GM04504 (cell line): Measurements from ENCODE around the gene SNRNP35.
"Not testable (repeated sequence)": the region's sequence is repeated elsewhere in the genome, so short reads cannot be mapped to it uniquely, and the experiment has no call there.

Experiments used
- DNase-seq: peaks from one replicate; pipeline ENCODE4 v3.0.0-alpha.2; 2012; ENCODE audit warnings: low read depth

SNRNP35 gene

GRCh38 chr12:123489580-123489979, 31.6 kb downstream of the SNRNP35 start:
- DNase-seq = no peak

DNA sequence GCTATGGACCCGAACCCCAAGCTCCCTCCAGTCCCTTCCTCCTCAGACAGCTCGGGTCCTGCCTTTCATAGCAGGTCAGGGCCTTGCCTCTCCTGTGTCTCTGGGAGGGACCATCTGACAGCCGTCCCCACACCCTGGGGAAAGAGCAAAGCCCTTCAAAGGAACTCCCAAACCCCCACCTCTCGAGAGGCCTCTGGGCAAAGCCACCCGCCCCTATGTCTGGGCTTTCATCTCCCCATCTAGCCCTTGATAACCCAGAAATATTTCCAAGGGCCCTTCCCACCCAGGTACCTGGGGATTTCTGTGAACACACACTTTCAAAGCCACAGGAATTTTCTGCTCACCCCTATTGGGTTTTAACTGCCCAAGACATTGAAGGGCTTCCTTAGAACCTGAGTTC, 32.1 kb downstream of the SNRNP35 start:
- no peak for DNase-seq

DNA sequence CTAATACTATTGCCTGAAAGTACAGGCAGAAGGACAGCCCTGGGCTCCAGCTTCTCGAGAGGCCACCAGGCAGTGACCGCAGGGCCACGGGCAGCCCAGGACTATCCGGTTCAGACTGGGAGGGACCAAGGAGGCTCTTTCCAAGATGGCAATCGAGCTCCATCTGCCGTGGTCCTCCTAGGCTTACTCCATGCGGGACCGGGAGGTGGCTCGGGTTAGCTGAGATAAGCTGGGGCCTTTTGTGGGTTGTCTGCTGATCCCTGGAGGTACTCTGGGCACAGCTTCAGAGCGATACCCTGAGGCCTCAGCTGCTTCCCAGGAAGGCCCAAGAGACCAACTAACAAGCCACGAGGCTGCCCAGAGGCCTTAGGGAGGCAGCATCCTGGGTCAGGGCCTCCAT, 33.1 kb downstream of the SNRNP35 start:
- DNase-seq = no peak

GRCh38 chr12:123491481-123491880, 33.5 kb downstream of the SNRNP35 start:
- no peak for DNase-seq

GRCh38 chr12:123492339-123493039, 34.5 kb downstream of the SNRNP35 start:
- DNase-seq = not testable (repeated sequence)

- no peak for DNase-seq
Measured at GRCh38 chr12:123494124-123494851, 36.3 kb downstream of the SNRNP35 start.

DNA sequence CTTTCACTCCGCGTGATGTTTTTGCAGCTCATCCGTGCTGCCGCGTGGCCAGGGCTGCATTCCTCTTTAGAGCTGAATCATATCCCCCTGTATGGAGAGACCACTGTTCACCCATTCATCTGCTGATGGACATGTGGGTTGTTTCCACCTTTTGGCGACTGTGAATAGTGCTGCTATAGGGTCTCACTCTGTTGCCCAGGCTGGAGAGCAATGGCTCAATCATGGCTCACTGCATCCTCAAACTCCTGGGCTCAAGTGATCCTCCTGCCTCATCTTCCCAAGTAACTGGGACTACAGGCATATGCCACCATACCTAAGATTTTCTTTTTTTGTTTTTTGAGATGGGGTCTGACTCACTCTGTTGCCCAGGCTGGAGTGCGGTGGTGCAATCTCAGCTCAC, 39.1 kb downstream of the SNRNP35 start:
- DNase-seq = no peak

GRCh38 chr12:123498126-123498825, 40.3 kb downstream of the SNRNP35 start:
- no peak for DNase-seq

DNA sequence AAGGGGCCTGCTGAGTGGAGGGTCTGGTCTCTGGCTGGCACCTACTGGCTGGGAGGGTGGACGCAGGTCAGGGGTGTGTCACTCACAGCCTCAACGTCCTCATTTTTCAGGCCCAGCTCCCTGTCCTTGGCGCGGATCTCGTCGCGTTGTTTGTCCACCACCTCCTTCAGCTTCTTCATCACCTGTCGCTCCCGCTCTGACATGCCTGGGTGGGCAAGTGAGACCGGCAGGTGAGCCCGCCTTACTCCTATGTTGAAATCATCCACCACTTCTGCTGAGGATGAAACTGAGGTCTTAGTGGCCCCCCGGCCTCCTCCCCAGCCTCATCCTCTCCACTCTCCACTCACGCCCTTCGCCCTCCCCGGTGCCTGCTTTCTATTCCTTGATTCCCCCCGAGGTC, 41.4 kb downstream of the SNRNP35 start:
- no peak for DNase-seq

DNA sequence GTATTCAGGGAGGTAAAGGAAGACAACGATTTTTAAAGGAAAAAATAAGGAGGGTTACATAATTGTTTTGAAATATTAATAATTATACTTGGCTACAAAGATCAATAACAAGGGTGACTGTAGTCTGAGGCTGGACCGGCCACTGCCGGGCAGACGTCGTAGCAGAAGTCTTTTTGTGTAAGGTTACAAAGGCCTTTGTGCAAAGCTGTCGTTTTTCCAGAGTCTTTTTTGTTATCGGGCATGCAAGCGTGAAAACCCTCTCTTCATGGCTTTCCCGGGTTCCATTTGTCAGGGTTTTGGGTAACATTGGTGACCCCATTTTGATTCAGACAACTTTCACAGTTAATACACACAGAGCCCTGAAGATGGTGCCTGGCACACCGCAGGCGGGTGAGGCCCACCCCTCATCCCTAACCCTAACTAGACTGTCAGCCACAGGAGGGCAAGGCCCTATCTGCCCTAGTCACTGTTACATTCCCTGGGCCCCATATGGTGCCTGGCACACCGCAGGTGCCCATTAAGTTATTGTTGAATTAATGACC, 44.3 kb downstream of the SNRNP35 start:
- no peak for DNase-seq

GRCh38 chr12:123506059-123506842, 48.3 kb downstream of the SNRNP35 start:
- no peak for DNase-seq

DNA sequence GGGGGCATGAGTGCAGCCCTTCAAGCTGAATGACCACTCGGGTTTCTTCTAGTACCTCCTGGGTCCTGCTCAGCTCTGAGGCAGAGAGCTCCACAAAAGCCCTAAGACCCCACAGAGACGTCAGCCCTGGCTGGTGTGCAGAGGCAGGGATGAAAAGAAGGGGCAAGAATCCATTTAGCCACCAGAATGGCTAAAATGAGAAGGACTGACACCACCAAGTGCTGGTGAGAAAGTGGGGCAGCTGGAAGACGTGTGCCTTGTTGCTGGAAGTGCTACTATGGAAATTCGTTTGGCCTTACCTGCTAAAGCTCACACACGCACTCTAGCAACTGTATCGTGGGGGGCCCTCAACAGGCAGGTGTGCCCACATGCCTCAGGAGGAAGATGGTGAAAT, 48.9 kb downstream of the SNRNP35 start:
- no peak for DNase-seq

DNA sequence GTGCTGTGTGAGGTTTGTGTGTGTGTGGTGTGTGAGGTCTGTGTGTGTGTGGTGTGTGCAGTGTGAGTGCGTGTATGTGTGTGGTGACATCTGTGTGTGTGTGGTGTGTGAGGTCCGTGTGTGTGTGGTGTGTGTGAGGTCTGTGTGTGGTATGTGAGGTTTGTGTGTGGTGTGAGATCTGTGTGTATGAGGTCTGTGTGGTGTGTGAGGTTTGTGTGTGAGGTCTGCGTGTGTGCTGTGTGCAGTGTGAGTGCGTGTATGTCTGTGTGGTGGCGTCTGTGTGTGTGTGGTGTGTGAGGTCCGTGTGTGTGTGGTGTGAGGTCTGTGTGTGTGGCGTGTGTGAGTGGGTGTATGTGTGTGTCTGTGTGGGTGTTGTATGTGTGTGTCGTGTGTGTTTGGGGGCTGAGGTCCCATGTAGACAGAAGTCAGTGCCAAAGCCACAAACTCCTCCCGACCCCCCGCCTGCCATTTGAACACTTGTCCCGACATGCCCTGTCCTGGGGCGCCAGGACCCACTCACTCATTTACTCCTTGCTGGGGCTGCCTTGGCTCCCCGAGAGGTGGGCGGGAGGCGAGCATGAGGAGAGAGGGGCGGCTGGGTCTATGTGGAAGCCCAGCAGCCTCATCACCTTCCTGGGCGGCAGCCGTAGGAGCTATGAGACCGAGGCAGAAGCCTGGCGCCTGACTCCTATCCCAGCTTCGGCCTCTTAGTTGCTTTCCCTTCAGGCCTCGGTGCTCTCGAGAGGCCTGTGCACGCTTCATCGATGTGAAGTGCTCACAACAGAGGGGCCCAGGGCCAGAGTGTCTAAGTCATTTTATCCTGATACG, 55.1 kb downstream of the SNRNP35 start:
- DNase-seq = no peak

GRCh38 chr12:123513805-123514204, 55.9 kb downstream of the SNRNP35 start:
- no peak for DNase-seq

DNA sequence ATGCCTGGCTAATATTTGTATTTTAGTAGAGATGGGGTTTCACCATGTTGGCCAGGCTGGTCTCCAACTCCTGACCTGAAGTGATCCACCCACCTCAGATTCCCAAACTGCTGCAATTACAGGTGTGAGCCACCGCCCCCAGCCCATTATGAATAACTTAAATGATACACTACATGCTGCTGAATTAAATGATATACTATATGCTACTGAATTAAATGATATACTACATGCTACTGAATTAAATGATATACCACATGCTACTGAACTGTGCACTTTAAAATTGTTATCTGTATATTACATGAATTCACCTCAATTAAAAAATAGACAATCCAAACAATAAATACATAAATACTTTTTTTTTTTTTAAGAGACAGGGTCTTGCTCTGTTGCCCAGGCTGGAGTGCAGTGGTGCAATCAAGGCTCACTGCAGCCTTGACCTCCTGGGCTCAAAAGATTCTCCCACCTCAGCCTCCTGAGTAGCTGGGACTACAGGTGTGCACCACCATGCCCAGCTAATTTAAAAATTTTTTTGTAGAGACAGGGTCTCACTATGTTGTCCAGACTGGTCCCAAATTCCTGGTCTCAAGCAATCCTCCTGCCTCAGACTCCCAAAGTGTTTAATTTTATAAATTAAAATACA, 56.8 kb downstream of the SNRNP35 start:
- DNase-seq = not testable (repeated sequence)

DNA sequence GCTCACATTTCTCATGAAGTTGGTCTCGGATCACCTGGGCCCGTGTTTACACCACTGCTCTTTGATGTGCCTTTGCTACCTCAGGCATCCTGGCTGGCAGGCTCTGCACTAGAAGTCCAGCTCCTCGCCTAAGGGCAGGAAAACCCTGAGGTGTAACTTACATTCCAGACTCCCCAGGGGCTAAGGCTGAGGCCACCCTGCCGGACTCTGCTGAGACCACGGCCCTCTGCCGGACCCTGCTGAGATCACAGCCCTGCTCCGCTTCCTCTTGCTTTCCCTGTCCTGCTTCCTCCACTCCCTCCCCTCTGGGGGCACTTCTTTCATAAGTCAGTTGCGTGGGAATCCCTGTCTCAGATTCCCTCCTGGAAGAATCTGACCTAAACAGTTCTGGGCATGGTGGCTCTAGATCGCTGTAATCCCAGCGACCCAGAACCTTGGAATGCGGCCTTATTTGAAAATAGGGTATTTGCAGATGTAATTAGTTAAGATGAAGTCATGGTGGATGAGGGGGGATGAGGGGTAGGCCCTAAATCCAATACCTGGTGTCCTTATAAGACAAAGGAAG, 58.4 kb downstream of the SNRNP35 start:
- no peak for DNase-seq
